Lower leg skin (tissue), 3 donors: ENCODE measurements around the gene MRPS11.

Experiments
- CTCF ChIP-seq, 3 donors: fragments of 450-650 bp; IDR thresholded peaks; one replicate each; pipeline ENCODE4 v1.5.1; 2016; ENCODE audit warnings: antibody characterized with exemption in 3 of 3, mild to moderate bottlenecking in 3 of 3, moderate library complexity in 2 of 3
- POLR2A ChIP-seq, 2 donors: fragments of 450-650 bp; IDR thresholded peaks; one replicate each; pipeline ENCODE4 v1.6.1; 2016 to 2017; ENCODE audit warnings: antibody characterized with exemption in 2 of 2, mild to moderate bottlenecking in 1 of 2, moderate library complexity in 1 of 2

DNA sequence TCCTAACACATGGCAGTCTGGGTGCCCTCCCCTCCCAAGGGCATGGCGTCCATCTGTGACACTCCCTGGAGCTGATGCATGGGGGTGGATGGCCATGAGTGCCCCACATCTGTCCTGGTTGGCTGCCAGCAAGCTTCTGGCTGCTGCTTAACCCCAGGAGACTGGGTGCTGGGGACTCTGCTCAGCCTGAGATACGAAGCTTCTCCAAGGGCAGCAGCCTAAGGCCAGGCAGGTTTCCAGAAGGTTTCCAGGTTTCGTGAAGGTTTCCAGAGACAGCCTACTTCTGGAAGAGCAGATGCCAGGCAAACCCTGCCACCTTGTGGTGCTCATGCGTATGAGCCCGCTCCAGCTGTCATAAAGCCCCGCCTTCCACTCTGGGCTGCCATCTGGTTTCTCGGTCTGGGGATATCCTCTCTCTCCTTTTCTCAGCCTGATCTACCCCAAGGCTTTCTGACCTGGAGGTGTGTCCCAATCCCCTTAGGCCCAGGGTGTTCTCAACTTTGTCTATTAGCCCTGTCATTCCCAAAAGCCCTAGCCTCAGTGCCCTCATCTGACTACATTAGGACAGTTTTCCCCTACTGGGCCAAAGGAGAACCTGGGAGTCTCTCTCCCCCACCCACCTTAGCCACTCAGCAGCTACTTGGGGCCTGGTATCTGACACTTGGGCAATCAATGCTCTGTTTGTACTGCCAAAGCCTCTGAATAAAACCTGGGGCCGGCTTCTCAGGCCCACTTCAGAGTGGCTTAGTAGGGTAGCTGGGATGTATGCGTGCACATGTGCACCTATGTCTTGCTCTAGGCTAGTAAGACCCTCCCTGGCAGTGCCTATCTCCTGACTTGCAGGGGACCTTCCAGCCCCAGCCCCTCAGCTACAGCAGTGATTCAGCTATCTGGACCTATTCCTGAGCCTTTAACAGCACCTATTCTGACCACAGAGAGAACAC, 12.4 kb upstream of the MRPS11 start:
- no peak for TF ChIP-seq CTCF (IDR thresholded peaks at IDR 0.05)
- TF ChIP-seq POLR2A (IDR thresholded peaks at IDR 0.05): no peak
